Nephron (organoid): ENCODE data around the gene C21orf58.

Source experiments
- H3K27ac Mint-ChIP-seq, 3 experiments: 2 replicates each; pipeline ENCODE4 v1.8.0; 2020; ENCODE audit warnings: mixed read lengths in 3 of 3, mild to moderate bottlenecking in 2 of 3, moderate library complexity in 1 of 3
- H3K27me3 Mint-ChIP-seq: 2 replicates; pipeline ENCODE4 v1.8.0; 2021; ENCODE audit warnings: low read depth, mild to moderate bottlenecking, moderate library complexity, mixed read lengths
- H3K36me3 Mint-ChIP-seq: 2 replicates; pipeline ENCODE4 v1.8.0; 2020; ENCODE audit warnings: low read depth, mixed read lengths
- H3K4me1 Mint-ChIP-seq: 2 replicates; pipeline ENCODE4 v1.8.0; 2020; ENCODE audit warnings: mixed read lengths
- H3K4me3 Mint-ChIP-seq, 3 experiments: 2 replicates each; pipeline ENCODE4 v1.8.0; 2020; ENCODE audit warnings: mild to moderate bottlenecking in 3 of 3, mixed read lengths in 3 of 3, moderate library complexity in 2 of 3
- H3K9me3 Mint-ChIP-seq: 2 replicates; pipeline ENCODE4 v1.8.0; 2020; ENCODE audit warnings: mixed read lengths
- TF ChIP-seq, protein P1 (sequence below), 3 experiments: fragments of 200-600 bp; sonication (generic); IDR thresholded peaks; one replicate each; pipeline ENCODE4 v1.5.0; 2021; ENCODE audit warnings: antibody characterized with exemption in 3 of 3; ENCODE audit not compliant: unreplicated experiment in 3 of 3

C21orf58 gene

DNA sequence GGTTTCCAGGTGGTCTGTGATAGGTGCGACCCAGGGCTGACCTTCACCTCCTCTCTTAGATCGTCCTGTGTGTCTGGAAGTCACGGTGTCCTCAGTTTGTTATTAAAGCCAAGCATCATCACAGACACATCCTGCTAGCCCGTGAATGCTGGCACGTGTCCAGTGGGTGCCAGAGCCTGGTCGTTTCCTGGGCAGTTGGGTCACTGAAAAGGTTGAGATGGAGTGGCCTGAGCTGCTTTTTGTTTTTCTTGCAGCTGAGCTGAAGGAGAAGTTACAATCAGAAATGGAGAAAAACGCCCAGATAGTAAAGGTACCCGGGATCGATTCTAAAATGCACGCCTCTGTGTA, 23.5 kb upstream of the C21orf58 start:
- H3K36me3 Mint-ChIP-seq, result peaks cover 53% of the 10 kb centered on the region
- TF ChIP-seq, protein P1, sequence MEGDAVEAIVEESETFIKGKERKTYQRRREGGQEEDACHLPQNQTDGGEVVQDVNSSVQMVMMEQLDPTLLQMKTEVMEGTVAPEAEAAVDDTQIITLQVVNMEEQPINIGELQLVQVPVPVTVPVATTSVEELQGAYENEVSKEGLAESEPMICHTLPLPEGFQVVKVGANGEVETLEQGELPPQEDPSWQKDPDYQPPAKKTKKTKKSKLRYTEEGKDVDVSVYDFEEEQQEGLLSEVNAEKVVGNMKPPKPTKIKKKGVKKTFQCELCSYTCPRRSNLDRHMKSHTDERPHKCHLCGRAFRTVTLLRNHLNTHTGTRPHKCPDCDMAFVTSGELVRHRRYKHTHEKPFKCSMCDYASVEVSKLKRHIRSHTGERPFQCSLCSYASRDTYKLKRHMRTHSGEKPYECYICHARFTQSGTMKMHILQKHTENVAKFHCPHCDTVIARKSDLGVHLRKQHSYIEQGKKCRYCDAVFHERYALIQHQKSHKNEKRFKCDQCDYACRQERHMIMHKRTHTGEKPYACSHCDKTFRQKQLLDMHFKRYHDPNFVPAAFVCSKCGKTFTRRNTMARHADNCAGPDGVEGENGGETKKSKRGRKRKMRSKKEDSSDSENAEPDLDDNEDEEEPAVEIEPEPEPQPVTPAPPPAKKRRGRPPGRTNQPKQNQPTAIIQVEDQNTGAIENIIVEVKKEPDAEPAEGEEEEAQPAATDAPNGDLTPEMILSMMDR (IDR thresholded peaks at IDR 0.05; ENCODE audit: unreplicated experiment in 3 of 3), result no peak
- H3K4me3 Mint-ChIP-seq, result no peak overlapping the region
- no peaks in the 10 kb centered on the region for H3K9me3 Mint-ChIP-seq
- no peak overlapping the region for H3K27ac Mint-ChIP-seq
- H3K27me3 Mint-ChIP-seq, result no peaks in the 10 kb centered on the region
- no peaks in the 10 kb centered on the region for H3K4me1 Mint-ChIP-seq

DNA sequence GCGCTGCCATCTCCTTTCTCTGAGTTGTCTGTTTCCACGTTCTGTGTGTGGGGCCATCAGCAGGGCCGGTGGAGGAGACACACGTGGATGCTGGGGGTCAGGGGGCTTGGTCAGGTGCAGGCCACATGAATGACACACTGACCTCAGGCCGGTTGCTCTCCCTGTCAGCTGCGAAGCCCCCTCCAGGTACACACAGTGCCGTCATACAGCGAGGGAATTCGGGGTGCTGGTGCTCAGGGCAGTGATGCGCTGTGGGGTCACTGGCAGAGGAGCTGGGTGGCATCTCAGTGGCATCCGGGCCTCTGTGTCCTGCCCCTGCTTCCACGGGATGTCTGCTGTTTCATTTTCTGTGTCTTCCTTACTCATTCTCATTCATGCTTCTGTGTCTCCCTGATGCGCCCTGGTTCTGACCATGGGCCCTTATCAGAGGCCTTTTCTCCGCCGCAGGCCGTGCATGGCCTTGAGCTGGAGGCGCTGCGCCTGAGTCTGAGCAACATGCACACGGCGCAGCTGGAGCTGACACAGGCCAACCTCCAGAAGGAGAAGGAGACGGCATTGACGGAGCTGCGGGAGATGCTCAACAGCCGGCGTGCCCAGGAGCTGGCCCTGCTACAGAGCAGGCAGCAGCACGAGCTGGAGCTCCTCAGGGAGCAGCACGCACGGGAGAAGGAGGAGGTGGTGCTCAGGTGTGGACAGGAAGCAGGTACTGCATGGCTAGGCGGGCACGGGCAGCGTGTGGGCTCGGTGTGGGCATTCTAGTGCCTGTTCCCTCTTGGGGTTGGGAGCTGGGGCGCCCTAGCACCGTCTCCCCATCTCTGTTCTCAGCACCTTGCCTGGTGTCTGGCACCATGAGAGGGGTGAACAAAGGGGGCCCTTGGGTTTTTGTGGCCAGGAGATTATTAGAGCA, 22.9 kb upstream of the C21orf58 start:
- Mint-ChIP-seq H3K27ac (no peak overlapping the region), H3K27me3 (no peaks in the 10 kb centered on the region), H3K4me1 (no peaks in the 10 kb centered on the region), H3K9me3 (no peaks in the 10 kb centered on the region), H3K4me3 (no peak overlapping the region), H3K36me3 (peaks cover 53% of the 10 kb centered on the region)
- TF ChIP-seq, protein P1 (IDR thresholded peaks at IDR 0.05; ENCODE audit: unreplicated experiment in 3 of 3), result no peak

DNA sequence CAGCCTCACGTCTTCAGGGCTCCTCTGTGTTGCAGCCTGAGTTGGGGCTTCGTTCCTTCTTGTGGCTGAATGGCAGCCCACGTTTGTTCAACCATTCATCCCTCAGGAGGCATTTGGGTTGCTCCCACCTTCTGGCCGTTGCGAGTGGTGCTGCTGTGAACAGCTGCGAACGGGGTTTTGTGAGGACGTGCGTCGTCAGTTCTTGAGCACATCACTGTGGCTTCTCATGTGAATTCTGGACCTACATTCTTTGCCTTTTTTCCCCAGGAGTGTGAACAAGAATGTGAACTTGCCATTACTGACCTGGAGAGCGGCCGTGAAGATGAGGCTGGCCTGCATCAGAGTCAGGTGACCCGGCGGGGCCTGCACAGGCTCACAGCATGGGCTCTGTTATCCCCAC, 22.2 kb upstream of the C21orf58 start:
- no peak overlapping the region for H3K4me3 Mint-ChIP-seq
- no peaks in the 10 kb centered on the region for H3K4me1 Mint-ChIP-seq
- H3K36me3 Mint-ChIP-seq, result peaks cover 53% of the 10 kb centered on the region
- TF ChIP-seq, protein P1 (IDR thresholded peaks at IDR 0.05; ENCODE audit: unreplicated experiment in 3 of 3), result no peak
- no peaks in the 10 kb centered on the region for H3K9me3 Mint-ChIP-seq
- H3K27me3 Mint-ChIP-seq, result no peaks in the 10 kb centered on the region
- H3K27ac Mint-ChIP-seq, result no peak overlapping the region

DNA sequence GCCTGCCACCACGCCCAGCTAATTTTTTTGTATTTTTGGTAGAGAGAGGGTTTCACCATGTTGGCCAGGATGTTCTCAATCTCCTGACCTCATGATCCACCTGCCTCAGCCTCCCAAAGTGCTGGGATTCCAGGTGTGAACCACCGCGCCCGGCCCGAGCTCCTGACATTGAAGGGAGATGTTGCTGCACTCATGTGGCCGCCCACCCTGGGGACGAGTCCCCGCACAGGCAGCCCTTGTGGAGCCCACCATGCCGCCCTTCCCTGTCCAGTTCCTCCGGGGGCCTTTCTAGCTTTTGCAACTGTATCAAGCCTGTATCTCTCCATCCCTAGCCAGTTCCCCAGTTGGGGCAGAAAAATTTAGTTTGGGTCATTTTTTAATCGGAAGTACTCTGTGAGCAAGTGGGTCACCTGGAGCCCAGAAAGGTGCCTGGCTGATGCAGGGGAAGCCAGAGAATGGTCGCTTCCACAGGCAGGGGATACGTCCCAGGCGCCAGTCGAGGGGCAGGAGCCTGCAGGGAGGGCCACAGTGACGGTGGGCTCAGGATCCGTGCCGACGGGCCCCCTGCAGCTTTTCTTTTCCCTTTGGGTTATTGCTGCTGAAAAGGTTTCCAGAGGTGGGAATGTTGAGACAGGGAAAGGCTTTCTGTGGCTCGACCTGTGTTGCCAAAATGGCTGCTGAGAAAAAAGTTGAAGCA, 20.7 kb upstream of the C21orf58 start:
- H3K9me3 Mint-ChIP-seq, result no peaks in the 10 kb centered on the region
- H3K4me3 Mint-ChIP-seq, result no peak overlapping the region
- no peak overlapping the region for H3K27ac Mint-ChIP-seq
- H3K27me3 Mint-ChIP-seq, result no peaks in the 10 kb centered on the region
- H3K4me1 Mint-ChIP-seq, result no peaks in the 10 kb centered on the region
- H3K36me3 Mint-ChIP-seq, result peaks cover 57% of the 10 kb centered on the region
- TF ChIP-seq, protein P1 (IDR thresholded peaks at IDR 0.05; ENCODE audit: unreplicated experiment in 3 of 3), result no peak

DNA sequence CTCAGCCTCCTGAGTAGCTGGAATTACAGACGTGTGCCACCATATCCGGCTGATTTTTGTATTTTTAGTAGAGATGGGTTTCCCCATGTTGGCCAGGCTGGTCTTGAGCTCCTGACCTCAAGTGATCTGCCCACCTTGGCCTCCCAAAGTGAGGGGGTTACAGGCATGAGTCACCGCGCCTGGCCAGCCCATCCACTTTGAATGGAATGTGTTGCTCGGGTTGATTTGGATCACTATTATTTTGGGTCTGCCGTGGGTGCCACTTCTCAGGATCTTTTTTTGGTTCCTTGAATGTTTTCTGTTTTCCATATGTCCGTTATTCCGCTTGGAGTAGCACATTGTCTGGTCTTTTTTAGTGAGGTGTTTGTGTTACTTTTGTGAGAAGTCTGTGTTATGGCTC, 17.3 kb upstream of the C21orf58 start:
- H3K27ac Mint-ChIP-seq, result no peak overlapping the region
- H3K36me3 Mint-ChIP-seq, result peaks cover 67% of the 10 kb centered on the region
- no peaks in the 10 kb centered on the region for H3K4me1 Mint-ChIP-seq
- no peaks in the 10 kb centered on the region for H3K27me3 Mint-ChIP-seq
- H3K4me3 Mint-ChIP-seq, result no peak overlapping the region
- TF ChIP-seq, protein P1 (IDR thresholded peaks at IDR 0.05; ENCODE audit: unreplicated experiment in 3 of 3), result no peak
- H3K9me3 Mint-ChIP-seq, result no peaks in the 10 kb centered on the region
